GM12878 (cell line): ENCODE results near the gene EMP2. TPM values are rescaled to one million over a fixed set of nuclear protein-coding genes. Genes with fewer than 3 reads are reported as not detected.

Source experiments
- ATAC-seq: fragments of 200-7000 bp; cut with Tn5 transposase; 3 replicates; pipeline ENCODE4 v1.9.1; 2020; ENCODE audit warnings: mild to moderate bottlenecking, moderate library complexity
- BruUV-seq: library from RNA; stranded (reverse); fragments of 400-500 nt; replicated peaks from 2 replicates; lab custom pipeline; 2021; lab: Mats Ljungman, UMichigan
- CTCF ChIA-PET: fragments of 300-600 bp; sonication (Branson Sonifier 250); formaldehyde crosslinking; extraction: SDS; loops from one replicate; lab custom pipeline; 2021; ENCODE audit warnings: inconsistent platforms; lab: Yijun Ruan, JAX
- POLR2A ChIA-PET: fragments of 350-600 bp; formaldehyde crosslinking; extraction: SDS; loops from one replicate; lab custom pipeline; 2021; ENCODE audit warnings: inconsistent platforms; lab: Charles Lee
- RAD21 ChIA-PET: fragments of 300-600 bp; sonication (Branson Sonifier 250); formaldehyde crosslinking; loops from one replicate; lab custom pipeline; 2023; ENCODE audit warnings: antibody characterized with exemption; ENCODE audit not compliant: unreplicated experiment; lab: Charles Lee
- SMC1A ChIA-PET: fragments of 300-600 bp; sonication (Branson Sonifier 250); formaldehyde crosslinking; loops from one replicate; lab custom pipeline; 2023; ENCODE audit not compliant: unreplicated experiment, uncharacterized antibody; lab: Charles Lee
- DNase-seq: peaks from one replicate; pipeline ENCODE4 v3.0.0-alpha.2; 2011; ENCODE audit warnings: low read depth, low spot score
- FAIRE-seq: peaks from 3 replicates; lab custom pipeline; 2011; peaks lifted over from hg19 to GRCh38; lab: Jason Lieb, UNC
- H2AFZ ChIP-seq: 2 replicates; pipeline ENCODE4 v1.6.0; 2011; ENCODE audit warnings: low read depth, low read length, control low read depth; ENCODE audit not compliant: control insufficient read depth
- H3K27ac ChIP-seq: 2 replicates; pipeline ENCODE4 v1.5.1; 2011; ENCODE audit warnings: control low read depth; ENCODE audit not compliant: control insufficient read depth, insufficient read depth
- H3K27me3 ChIP-seq, 2 experiments: replicated peaks in 1 of 2; 2 replicates each; pipeline versions ENCODE4 v1.6.0 to v1.6.1; 2011; ENCODE audit warnings: low read length in 1 of 2; ENCODE audit not compliant: control insufficient read depth in 2 of 2, insufficient read depth in 2 of 2
- H3K36me3 ChIP-seq, 2 experiments: 2 replicates each; pipeline ENCODE4 v1.5.1; 2011; ENCODE audit warnings: low read length in 1 of 2; ENCODE audit not compliant: control insufficient read depth in 2 of 2, insufficient read depth in 2 of 2
- H3K4me1 ChIP-seq: 2 replicates; pipeline ENCODE4 v1.6.1; 2011; ENCODE audit warnings: mild to moderate bottlenecking, low read length, moderate library complexity, mixed read lengths; ENCODE audit not compliant: control insufficient read depth, insufficient read depth
- H3K4me2 ChIP-seq: 2 replicates; pipeline ENCODE4 v1.6.0; 2011; ENCODE audit warnings: control low read depth; ENCODE audit not compliant: control insufficient read depth, insufficient read depth
- H3K4me3 ChIP-seq: fragments of 200-600 bp; sonication (generic); 2 replicates; pipeline ENCODE4 v1.5.1; 2016
- H3K79me2 ChIP-seq: 2 replicates; pipeline ENCODE4 v1.6.0; 2011; ENCODE audit warnings: low read length; ENCODE audit not compliant: control insufficient read depth, insufficient read depth
- H3K9ac ChIP-seq: 2 replicates; pipeline ENCODE4 v1.8.0; 2011; ENCODE audit warnings: low read length, control low read depth, mixed read lengths; ENCODE audit not compliant: control insufficient read depth, insufficient read depth
- H3K9me3 ChIP-seq: replicated peaks from 3 replicates; pipeline ENCODE4 v1.5.1; 2011; ENCODE audit warnings: mild to moderate bottlenecking, low read length; ENCODE audit not compliant: control insufficient read depth, insufficient read depth
- H4K20me1 ChIP-seq: 2 replicates; pipeline ENCODE4 v1.6.0; 2011; ENCODE audit not compliant: control insufficient read depth, insufficient read depth
- JUNB ChIP-seq: IDR thresholded peaks from 2 replicates; pipeline ENCODE4 v1.6.1; 2016; ENCODE audit warnings: antibody characterized with exemption, mild to moderate bottlenecking
- KLF5 ChIP-seq: fragments of 450-650 bp; IDR thresholded peaks from 2 replicates; pipeline ENCODE4 v1.6.1; 2014; ENCODE audit warnings: mild to moderate bottlenecking; ENCODE audit not compliant: partially characterized antibody
- WGBS: methylation state at CpG from one replicate; pipeline ENCODE4 v1.1.6; 2016; ENCODE audit warnings: low lambda C conversion rate; ENCODE audit not compliant: insufficient replicate concordance, insufficient coverage; ENCODE audit errors: missing lambda C conversion rate; 5-methylcytosine and 5-hydroxymethylcytosine counted together
- in situ Hi-C: fragments of 300-500 bp; cut with MboI; formaldehyde crosslinking; loops from 9 replicates; pipeline ENCODE4 v1.14.3; 2018; ENCODE audit warnings: mixed read lengths
- intact Hi-C: fragments of 100-400 bp; cut with micrococcal nuclease; formaldehyde crosslinking; loops from one replicate; pipeline ENCODE4 v1.14.2; 2022; ENCODE audit not compliant: unreplicated experiment
- polyA plus RNA-seq, 11 experiments: library from polyadenylated mRNA; depleted of rRNA in 4 of 11; unstranded in 6 of 11; stranded (reverse) in 5 of 11; fragments of >200 nt; fragmentation: Nextera tagmentation in 4 of 11; fragmentation: Illumina TruSeq in 1 of 11; extraction: Ambion mirVana in 4 of 11; extraction: Trizol in 1 of 11; gene quantifications; 1 replicate in 1 of 11; 2 replicates in 10 of 11; pipeline versions ENCODE4 v1.2.1 to v1.2.3, GENCODE V29; 2011 to 2016; ENCODE audit warnings: inconsistent platforms in 2 of 11, missing spikeins in 2 of 11, low read depth in 1 of 11
- total RNA-seq, 4 experiments: library from RNA; depleted of rRNA in 3 of 4; stranded (reverse); fragments of >200 nt in 3 of 4; fragmentation: Illumina TruSeq in 1 of 4; extraction: Trizol in 1 of 4; gene quantifications; 2 replicates each; pipeline versions ENCODE4 v1.2.1 to v1.2.3, GENCODE V29; 2013 to 2021
- TF ChIP-seq, protein P1 (sequence below): fragments of 450-650 bp; IDR thresholded peaks from 2 replicates; pipeline ENCODE4 v1.6.1; 2016; ENCODE audit warnings: mild to moderate bottlenecking

EMP2 gene
- total and polyA plus RNA-seq, 10 of the 15 experiments (the other 5 are each of a cell fraction or from before 2014, with no cell fraction given) = 0.41 to 10.4 (median 3.8) TPM

DNA sequence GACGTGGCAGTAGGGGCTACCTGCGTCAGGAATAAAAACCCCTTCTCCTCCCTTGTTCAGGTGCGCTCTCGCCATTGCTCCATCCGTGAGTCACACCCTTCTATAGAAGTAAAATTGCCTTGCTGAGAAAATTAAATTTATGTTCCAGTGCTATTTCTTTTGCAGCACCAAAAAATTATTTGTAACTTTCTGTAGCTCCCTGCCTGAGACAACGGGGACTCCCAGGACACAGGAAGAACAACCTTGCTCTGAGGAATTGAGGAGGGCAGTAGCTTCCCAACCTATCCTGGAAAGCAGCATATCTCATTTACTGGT, 85.4 kb downstream of the EMP2 start (continued):
- TF ChIP-seq, protein P1, sequence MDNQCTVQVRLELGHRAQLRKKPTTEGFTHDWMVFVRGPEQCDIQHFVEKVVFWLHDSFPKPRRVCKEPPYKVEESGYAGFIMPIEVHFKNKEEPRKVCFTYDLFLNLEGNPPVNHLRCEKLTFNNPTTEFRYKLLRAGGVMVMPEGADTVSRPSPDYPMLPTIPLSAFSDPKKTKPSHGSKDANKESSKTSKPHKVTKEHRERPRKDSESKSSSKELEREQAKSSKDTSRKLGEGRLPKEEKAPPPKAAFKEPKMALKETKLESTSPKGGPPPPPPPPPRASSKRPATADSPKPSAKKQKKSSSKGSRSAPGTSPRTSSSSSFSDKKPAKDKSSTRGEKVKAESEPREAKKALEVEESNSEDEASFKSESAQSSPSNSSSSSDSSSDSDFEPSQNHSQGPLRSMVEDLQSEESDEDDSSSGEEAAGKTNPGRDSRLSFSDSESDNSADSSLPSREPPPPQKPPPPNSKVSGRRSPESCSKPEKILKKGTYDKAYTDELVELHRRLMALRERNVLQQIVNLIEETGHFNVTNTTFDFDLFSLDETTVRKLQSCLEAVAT = no peak

DNA sequence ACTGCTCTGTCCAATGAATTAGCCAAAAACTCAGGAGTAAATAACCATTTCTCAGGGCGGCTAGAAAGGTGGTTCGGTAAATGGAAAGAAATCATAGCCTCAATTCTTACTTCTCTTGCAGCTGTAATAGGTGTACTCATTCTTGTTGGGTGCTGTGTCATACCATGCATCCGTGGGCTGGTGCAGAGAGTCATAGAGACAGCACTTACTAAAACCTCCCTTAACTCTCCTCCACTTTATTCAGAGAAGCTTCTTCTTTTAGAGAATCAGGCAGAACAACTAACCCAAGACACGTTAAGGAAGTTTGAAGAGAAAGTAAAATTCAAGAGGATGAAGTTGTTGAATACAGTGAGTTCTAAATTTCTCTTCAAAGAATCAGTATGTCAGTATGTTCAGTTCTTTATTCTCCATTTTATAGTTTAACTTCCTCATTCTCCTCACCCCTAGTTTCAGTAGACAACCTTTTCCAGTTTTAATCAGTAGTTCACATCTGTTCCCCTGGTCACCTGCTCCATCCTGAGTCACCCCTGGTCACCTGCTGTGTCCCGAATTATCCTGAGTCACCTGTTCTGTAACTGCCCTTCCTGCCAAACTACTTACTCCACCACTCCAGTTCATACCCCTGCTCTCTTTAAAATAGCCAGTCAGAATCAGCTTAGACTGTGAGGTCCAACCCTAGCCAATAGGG, 85.9 kb downstream of the EMP2 start:
- no peak for ATAC-seq
- FAIRE-seq = no peak
- Histone ChIP-seq H3K79me2 (no peaks in the 10 kb centered on the region), H4K20me1 (no peaks in the 10 kb centered on the region), H3K27me3 (no peaks in the 10 kb centered on the region), H3K9me3 (peaks cover 3% of the 10 kb centered on the region; the same call in 2 of the 3 replicates), H3K36me3 (no peaks in the 10 kb centered on the region), H3K27ac (no peak overlapping the region), H3K4me2 (no peak overlapping the region), H3K4me3 (no peak overlapping the region), H3K4me1 (no peaks in the 10 kb centered on the region), H2AFZ (no peak overlapping the region), H3K9ac (no peak overlapping the region)
- POLR2A ChIA-PET = no interaction called here
- DNase-seq = no peak
- WGBS = 7% methylated on average over 5 of the region's 5 CpGs
- intact Hi-C loops = no loop called here
- CTCF ChIA-PET = interaction anchor here (1.2 to 1.9 kb wide), 2 partner anchors 15 to 26 kb away, joined by 3 to 6 read pairs; no protein-coding TSS in a partner anchor
- BruUV-seq = no TSS peak
- TF ChIP-seq JUNB (peak; percentile 25; the same call in 1 of the 2 replicates), KLF5 (no peak)
- RAD21 ChIA-PET = no interaction called here
- in situ Hi-C loops = no loop called here
- SMC1A ChIA-PET = interaction anchor here (0.9 to 3.4 kb wide), 5 partner anchors 10 to 197 kb away, joined by 3 to 9 read pairs (median 3); no protein-coding TSS in a partner anchor
